Epithelial cell of prostate (primary cell): ENCODE data around the gene BECN2.
A peak's percentile ranks its signal among the peaks of the same experiment; 100 is the strongest.
"Not testable (repeated sequence)": the region's sequence is repeated elsewhere in the genome, so short reads cannot be mapped to it uniquely, and the experiment has no call there.

ENCODE experiments used
- DNase-seq: peaks from one replicate; pipeline ENCODE4 v3.0.0-alpha.2; 2011; ENCODE audit warnings: low read depth, low spot score
- H3K27ac ChIP-seq: fragments of 450-650 bp; 2 replicates; pipeline ENCODE4 v1.5.1; 2017; ENCODE audit warnings: mild to moderate bottlenecking

The BECN2 gene

DNA sequence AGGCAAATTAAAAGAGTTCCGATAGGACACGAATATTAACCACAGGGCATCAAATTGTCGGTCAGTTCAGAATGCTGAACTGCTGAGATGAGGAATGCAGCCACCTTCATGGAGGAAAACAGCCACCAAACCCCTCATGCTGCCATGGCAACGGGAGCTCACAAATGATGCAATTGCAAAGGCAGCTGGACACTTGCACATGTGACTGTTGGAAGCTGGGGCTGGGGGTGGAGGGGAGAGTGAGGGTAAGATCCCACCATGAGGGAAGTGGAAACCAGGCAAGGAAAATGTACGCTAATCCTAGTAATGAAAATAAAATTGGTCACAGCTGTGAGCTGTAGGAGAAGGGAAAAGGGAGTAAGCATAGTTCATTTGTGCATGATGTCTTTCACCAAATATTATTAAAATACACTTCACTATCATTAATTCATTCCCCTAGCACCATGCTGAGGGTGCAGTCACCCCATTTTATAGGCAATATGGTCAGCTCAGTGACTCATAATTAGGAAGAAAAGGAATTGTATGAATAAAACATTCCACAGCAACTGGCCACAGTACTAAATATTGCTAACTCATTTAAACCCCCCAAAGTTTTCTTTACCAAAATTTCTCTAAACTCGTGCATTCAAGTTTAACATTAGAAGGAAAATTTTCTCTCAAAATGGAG lies 15.3 kb downstream of the BECN2 start:
- DNase-seq = no peak
- no peak overlapping the region for H3K27ac ChIP-seq

DNA sequence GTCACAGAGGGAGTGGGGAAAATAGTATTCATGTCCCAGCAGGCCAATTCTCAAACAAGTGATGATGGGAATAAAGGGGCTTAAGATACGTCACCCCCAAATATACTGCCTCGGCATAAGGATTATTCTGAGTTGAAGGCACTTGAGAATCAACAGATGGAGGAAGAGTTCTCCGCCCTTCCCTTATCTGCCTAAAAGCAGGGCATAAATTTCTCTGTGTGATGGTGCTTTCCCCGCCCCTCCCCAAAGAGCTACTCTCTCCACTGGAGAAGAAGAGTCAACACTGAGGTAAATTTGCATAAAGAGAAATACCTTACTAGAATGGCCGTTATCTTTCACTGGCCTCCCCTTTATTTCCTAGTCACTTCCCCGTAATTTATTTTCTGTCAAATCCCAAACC lies 18.7 kb downstream of the BECN2 start:
- DNase-seq = no peak
- no peak overlapping the region for H3K27ac ChIP-seq

DNA sequence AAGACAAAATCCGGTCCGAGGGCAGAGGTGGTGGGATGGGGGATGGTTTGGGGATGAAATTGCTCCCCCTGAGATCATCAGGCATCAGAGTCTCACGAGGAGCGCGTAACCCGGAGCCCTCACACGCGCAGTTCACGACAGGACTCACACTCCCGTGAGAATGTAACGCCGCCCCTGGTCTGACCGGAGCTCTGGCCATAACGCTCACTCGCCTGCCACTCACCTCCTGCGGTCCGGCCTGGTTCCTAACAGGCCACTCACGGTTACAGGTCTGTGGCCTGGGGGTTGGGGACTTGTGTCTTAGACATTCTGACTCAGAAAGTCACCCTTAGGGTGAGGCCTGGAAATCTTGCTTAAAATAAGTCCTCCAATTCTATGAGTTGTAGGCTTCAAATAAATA lies 21.5 kb downstream of the BECN2 start:
- DNase-seq = no peak
- no peak overlapping the region for H3K27ac ChIP-seq

DNA sequence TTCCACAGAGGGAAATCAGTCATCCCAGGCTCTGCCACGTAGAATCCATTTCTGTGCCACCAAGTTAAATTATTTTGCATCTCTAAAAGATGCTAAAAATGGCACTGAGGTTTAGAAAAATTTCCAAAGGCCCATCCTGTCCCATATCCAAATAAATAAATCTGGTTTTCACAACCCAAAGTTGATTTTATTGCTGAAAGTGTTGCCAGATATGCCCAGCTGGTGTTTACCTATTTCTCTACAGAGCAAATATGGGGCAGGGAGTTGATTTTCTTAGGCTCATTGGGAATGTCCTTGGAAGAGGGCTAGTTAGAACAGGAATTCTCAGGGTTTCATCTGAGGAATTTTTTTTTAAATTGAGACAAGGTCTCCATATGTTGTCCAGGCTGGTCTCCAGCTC lies 22.4 kb downstream of the BECN2 start:
- no peak for DNase-seq
- H3K27ac ChIP-seq = no peak overlapping the region

DNA sequence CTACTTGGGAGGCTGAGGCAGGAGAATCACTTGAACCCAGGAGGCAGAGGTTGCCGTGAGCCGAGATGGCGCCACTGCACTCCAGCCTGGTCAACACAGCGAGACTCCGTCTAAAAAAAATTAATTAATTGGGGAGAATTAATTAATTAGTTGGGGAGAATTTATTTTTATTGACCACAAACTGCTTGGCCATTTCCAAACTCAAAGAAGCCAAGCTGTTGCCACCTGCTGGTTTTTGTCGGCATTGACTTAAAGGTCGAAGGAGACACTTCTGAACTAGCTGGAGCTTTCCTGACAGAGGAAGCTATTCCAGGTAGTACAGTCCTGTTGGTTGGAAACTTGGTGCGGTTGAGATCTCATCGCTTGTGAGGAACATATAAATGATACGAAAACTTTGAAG lies 28.2 kb downstream of the BECN2 start:
- no peak for DNase-seq

DNA sequence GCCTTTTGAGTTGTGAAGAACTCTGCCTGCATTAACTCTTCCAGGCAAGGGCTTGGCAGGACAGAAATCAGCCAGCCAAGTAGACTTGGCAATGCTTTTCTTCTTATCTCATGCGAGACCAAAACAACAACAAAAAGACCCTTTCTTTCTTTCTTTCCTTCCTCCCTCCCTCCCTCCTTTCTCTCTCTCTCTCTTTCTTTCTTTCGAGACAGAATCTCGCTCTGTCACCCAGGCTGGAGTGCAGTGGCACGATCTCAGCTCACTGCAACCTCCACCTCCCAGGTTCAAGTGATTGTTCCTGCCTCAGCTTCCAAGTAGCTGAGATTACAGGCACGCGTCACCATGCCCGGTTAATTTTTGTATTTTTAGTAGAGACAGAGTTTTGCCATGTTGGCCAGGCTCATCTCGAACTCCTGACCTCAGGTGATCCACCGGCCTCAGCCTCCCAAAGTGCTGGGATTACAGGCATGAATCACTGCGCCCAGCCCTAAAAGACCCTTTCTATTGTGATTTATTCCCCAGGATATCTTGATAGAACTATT lies 30.9 kb downstream of the BECN2 start:
- not testable (repeated sequence) for DNase-seq, H3K27ac ChIP-seq

More for the DNA sequence above, 28.2 kb downstream of the BECN2 start:
- H3K27ac ChIP-seq = no peak overlapping the region

DNA sequence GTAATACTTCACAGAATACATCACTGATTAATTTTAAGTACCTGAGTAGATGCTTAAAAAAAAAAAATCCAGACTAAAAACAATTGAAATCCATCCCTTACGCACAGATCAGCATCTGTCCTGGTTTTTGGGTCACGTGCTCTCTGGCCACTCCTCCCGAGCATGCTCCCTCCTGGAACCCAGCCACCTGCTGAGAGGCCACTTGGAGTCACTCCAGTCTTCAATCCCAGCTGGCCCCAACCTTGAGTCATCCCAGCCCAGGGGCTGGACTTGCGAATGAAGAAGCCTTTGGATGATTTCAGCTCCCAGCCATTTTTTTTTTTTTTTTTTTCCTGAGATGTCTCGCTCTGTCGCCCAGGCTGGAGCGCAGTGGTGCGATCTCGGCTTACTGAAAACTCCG lies 32.5 kb downstream of the BECN2 start:
- no peak for DNase-seq
- no peak overlapping the region for H3K27ac ChIP-seq

DNA sequence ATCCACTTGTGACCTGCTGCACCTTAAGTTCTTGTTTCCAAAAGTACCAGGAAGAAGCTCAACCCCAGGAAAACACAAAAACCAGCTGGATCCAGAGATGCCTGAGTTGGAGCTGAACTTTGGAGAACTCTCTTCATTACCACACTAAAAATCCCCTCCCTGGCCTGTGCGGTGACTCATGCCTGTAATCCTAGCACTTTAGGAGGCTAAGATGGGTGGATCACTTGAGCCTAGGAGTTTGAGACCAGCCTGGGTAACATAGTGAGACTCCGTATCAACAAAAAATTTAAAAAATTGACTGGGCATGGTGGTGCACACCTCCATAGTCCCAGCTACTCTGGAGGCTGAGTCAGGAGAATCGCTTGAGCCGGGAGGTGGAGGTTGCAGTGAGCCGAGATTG lies 35.2 kb downstream of the BECN2 start:
- no peak for DNase-seq
- no peak overlapping the region for H3K27ac ChIP-seq

DNA sequence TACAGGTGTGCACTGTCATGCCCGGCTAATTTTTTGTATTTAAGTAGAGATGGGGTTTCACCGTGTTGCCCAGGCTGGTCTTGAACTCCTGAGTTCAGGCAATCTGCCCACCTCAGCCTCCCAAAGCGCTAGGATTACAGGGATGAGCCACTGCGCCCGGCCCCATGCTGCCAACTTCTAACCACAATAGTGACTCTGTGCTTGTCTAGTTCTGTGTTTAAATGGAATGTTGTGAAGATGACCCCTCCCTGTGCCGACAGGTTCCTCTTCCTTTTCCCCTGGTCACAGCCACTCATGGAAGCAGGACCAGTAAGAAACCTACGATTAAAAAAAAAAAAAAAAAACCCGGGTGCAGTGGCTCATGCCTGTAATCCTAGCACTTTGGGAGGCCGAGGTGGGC lies 36.6 kb downstream of the BECN2 start:
- no peak overlapping the region for H3K27ac ChIP-seq
- no peak for DNase-seq

DNA sequence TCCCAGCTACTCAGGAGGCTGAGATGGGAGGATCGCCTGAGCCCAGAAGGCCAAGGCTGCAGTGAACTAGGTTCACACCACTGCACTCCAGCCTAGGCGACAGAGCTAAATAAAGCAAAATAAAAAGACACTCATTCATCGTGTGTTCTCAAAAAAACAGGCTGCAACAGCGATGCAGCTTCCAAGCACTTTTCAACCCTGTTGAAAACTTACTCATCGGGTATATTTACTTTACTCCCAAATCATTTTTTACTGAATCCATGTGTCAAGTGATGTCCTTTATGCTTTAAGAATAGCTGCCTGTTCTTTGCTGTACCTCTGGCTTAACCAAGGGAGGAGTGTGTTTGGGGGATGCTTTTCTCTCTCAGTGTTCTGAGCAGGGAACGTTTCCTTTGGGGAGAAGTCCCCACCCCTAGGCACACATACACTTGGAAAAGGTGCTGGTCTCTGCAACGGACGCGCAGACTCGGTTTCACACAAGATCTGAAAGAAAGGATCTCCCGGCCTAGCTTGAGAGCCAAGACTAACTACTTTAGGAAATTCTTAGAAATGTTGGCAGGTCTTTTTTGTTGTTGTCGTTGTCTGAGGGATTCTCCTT lies 39.9 kb downstream of the BECN2 start:
- no peak overlapping the region for H3K27ac ChIP-seq
- no peak for DNase-seq

DNA sequence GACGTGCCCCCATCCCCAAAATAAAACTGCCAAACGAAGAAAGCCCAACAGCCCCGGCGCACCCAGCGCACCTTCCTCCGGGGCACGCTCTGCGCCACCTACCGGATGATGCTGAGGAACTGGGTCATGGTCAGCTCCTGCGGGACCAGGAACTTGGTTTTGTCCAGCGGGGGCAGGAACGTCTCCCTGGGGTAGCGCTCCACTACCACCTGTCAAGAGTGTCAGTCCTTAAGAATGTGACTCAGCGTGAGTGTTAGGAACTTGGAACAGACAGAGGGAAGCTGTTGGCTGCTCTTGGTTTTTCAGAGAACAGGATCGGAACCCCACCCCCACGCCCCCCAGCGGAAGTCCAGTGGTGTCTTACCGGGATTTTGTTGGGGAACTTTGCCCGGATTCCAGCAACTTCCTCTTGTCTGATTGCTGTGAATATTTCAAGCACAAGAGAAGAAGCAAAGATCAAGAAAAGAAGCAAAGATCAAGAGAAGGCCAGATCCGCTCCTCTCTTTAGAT lies 40.9 kb downstream of the BECN2 start:
- peak; percentile 40 for DNase-seq
- no peak overlapping the region for H3K27ac ChIP-seq

DNA sequence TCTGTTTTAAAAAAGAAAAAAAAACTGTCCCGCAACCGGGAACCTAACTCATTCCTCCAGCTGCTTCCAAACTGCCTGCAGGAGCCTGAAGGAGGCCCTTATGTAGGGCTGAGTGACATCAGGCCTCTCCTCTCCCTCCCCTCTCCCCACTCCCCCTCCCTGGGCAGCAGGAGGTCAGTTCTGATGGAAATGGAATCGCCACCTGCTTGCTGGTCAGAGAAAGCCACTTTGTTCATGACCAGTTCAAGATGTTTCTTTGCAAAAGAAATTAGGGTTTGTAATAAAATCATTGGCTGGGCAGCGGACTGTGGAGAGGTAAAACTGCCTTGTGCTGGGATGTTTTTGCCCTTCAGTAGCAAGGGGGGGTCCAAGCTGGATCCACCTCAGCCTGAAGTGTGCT lies 41.5 kb downstream of the BECN2 start, which contains the start of gene MAP1LC3C:
MAP1LC3C (minus strand) TSS at position 73 of the 400 bp plus-strand sequence. CDS start 90 bp downstream, outside the sequence.
- no peak for DNase-seq
- no peak within 1 kb of the TSS for H3K27ac ChIP-seq

DNA sequence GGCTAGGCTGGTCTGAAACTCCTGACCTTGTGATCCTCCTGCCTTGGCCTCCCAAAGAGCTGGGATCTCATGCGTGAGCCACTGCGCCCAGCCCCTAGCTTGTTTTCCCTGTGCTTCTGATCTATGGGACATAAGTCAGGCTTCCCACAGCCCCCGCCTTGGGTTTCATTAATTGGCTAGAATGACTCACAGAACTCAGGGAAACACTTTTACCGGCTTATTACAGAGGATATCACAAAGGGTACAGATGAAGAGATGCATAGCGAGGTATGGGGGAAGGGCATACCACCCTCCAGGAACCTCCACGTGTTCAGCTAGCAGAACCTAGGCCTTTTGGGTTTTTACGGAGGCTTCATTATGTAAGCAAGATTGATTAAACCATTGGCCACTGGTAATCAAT lies 42.9 kb downstream of the BECN2 start:
- H3K27ac ChIP-seq = no peak overlapping the region
- DNase-seq = no peak

DNA sequence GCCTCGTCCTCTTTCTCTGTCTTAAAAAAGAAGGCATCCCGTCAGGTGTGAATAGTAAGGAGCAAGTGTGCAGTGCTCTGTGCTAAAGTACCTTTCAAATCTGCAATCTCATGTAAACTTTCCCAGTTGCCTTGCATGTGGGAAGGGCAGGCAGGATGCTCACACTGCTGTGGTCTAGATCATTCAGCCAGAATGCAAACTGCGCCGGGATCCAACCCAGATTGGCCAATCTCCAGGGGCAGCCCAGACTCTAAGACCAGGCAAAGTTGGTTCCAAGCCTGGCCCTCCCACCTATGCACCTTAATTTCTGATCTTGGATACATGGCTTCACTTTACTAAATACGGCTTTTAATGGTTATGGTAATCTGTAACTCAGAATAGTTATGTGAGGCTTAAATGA lies 44.5 kb downstream of the BECN2 start:
- DNase-seq = no peak
- no peak overlapping the region for H3K27ac ChIP-seq

DNA sequence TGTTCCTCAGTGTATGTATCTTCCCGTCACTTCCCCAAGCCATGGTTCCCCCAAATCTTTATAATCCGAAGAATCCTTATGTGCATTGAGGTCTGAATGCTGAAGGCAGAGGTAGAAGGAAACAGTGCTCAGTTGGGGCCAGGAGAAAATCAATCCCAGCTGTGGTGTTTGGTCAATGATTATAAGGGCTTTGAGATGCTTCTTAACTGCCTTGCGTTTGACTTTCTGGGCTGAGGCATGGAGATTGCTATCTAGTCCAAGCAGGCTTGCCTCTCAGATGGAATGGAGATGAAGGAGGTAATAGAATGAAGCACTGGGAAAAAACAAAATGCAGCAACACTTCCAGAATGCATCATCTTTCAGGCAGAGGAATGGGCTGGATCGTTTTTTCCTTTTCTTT lies 44.9 kb downstream of the BECN2 start:
- no peak for DNase-seq
- no peak overlapping the region for H3K27ac ChIP-seq

DNA sequence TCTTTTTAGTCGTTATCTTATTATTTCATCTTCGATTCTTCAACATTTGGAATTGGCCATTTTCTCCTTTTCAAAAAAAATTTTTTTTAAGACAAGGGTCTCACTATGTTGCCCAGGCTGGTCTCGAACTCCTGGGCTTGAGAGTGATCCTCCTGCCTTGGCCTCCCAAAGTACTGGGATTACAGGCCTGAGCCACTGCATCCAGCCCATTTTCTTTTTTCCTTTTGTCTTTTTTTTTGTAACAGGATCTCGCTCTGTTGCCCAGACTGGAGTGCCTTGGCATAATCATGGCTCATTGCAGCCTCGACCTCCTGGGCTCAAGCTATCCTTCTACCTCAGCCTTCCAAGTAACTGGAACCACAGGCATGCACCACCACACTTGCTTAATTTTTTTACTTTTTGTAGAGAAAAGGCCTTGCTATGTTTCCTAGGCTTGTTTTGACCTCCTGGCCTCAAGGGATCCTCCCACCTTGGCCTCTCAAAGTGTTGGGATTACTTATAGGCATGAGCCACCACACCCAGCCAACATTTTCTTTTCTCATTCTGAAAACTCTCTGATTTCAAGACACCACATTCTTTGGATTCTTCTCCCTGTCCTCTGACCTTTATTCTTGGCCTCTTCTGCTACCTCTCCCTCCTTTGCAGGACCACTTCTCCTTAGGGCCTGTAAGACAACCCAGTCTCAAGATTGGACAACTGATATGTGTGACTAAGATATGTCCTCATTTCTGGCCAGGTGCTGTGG lies 47.4 kb downstream of the BECN2 start:
- DNase-seq = no peak

DNA sequence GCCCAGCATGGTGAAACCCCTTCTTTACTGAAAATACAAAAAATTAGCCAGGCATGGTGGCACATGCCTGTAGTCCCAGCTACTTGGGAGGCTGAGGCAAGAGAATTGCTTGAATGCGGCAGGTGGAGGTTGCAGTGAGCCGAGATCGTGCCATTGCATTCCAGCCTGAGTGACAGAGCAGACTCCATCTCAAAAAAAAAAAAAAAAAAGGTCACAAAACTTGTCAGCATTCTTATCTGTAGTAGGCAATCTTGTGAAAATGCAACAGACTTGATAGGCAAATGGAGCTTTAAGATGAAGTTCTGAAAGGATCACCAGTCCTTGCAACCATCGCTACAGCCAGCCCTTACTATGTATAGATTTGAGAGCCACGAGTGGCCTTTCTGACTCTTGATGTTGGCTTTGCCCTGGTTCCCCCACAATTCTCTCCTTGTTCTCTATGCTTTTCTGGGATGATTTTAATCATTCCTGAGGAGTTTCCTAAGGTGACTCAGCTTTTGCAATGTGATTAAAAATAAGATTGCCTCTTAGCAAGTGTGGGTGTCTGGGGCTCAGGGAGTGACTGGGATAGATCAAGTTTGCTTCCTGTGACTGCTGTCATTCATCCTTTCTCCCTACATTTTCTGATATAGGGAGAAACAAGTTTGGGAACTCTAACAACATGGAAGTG lies 48.4 kb downstream of the BECN2 start:
- H3K27ac ChIP-seq = no peak overlapping the region
- no peak for DNase-seq

More for the DNA sequence above, 47.4 kb downstream of the BECN2 start:
- H3K27ac ChIP-seq = no peak overlapping the region

DNA sequence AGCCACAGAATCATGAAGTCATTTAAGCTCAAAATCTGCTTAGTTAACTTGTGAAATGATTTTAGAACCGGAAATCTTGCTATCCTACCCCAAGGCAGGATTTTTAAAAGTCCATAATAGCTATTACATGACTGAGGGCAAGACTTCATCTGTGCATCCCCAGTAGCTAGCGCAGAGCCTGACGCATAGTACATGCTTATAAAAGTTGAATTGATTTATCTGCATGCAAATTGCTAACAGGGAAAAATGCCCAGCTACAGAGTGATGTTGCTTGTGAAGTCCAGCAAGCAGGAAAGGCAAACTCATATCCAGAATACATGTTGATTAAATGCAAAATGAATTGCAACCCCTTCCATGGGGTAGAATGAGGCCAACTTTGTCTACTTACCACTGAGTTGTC lies 49.4 kb downstream of the BECN2 start:
- no peak overlapping the region for H3K27ac ChIP-seq
- no peak for DNase-seq
